ENCODE data around the gene CRELD1.
A peak's percentile ranks its signal among the peaks of the same experiment; 100 is the strongest.

The CRELD1 gene

DNA sequence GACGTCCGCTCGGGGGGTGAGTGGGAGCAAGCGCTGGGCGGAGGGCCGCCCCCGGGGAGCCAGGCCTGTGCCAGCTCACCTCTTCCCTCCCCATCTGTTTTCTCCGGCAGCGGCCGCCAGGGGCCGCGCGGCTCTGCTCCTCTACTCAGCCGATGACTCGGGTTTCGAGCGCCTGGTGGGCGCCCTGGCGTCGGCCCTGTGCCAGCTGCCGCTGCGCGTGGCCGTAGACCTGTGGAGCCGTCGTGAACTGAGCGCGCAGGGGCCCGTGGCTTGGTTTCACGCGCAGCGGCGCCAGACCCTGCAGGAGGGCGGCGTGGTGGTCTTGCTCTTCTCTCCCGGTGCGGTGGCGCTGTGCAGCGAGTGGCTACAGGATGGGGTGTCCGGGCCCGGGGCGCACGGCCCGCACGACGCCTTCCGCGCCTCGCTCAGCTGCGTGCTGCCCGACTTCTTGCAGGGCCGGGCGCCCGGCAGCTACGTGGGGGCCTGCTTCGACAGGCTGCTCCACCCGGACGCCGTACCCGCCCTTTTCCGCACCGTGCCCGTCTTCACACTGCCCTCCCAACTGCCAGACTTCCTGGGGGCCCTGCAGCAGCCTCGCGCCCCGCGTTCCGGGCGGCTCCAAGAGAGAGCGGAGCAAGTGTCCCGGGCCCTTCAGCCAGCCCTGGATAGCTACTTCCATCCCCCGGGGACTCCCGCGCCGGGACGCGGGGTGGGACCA lies 632 bp upstream of the CRELD1 start:
- Histone ChIP-seq H3K36me3 (replicated peaks in 1 of 2; ENCODE audit: control insufficient read depth in 2 of 2, insufficient read depth in 2 of 2, low read length in 2 of 2) (peaks cover 3 to 29% of the 10 kb centered on the region in 2 donors), H3K9ac (ENCODE audit: low read depth, low read length, poor library complexity) (peak overlapping the region; percentile 91), H3K4ac (ENCODE audit: low read length) (peak overlapping the region; percentile 55), H3K4me2 (ENCODE audit: insufficient read depth, low read length, poor library complexity, severe bottlenecking) (peak overlapping the region; percentile 99), H4K8ac (ENCODE audit: low read depth, low read length) (peak overlapping the region; percentile 9), H3K27ac (replicated peaks; ENCODE audit: low read length) (no peak overlapping the region), H3K27me3 (ENCODE audit: control insufficient read depth in 3 of 3, insufficient read depth in 3 of 3, low read depth in 1 of 3, low read length in 3 of 3) (no peaks in the 10 kb centered on the region), H2BK15ac (ENCODE audit: low read length) (no peak overlapping the region), H3K9me3 (replicated peaks in 1 of 2; ENCODE audit: control insufficient read depth in 2 of 2, insufficient read depth in 1 of 2, low read depth in 1 of 2, low read length in 2 of 2) (peaks cover 0 to 2% of the 10 kb centered on the region in 2 donors), H2AK5ac (ENCODE audit: low read depth, low read length) (no peak overlapping the region), H2BK5ac (ENCODE audit: low read length) (no peak overlapping the region), H4K91ac (ENCODE audit: low read depth, low read length, poor library complexity) (peak overlapping the region; percentile 81), H3K4me3 (ENCODE audit: low read length in 2 of 2) (peak overlapping the region; percentile 74 to 88), H3K79me1 (ENCODE audit: low read depth, low read length) (no peaks in the 10 kb centered on the region), H3K14ac (ENCODE audit: low read length) (peak overlapping the region; percentile 94), H3K18ac (ENCODE audit: low read length) (peak overlapping the region; percentile 97), H2BK120ac (ENCODE audit: low read depth, low read length) (no peak overlapping the region), H3K4me1 (ENCODE audit: control insufficient read depth in 2 of 2, insufficient read depth in 1 of 2, low read depth in 1 of 2, low read length in 2 of 2) (peaks cover 7 to 10% of the 10 kb centered on the region in 2 donors), H2AFZ (ENCODE audit: low read length) (peak overlapping the region; percentile 96), H2BK12ac (ENCODE audit: low read length) (peak overlapping the region; percentile 87), H3K23ac (ENCODE audit: low read depth, low read length, poor library complexity) (peak overlapping the region; percentile 99)
- no CpG with 5 or more reads among the region's 77 CpGs for WGBS, 2 donors (ENCODE audit: extremely low coverage in 2 of 2, insufficient read length in 2 of 2, insufficient replicate concordance in 1 of 2)
- peak; percentile 67 for DNase-seq (ENCODE audit: low spot score)

DNA sequence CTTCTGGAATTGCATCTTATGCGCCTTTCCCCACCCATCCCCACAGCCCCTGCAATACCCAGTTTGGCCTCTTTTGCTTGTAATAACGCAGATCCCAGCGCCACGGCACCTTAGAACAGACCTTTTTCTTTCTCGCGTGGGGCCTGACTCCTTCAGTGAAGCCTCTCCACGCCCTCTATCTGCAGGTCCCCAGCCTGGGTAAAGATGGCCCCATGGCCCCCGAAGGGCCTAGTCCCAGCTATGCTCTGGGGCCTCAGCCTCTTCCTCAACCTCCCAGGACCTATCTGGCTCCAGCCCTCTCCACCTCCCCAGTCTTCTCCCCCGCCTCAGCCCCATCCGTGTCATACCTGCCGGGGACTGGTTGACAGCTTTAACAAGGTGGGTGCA lies 594 bp downstream of the CRELD1 start:
- Histone ChIP-seq H4K91ac (ENCODE audit: low read depth, low read length, poor library complexity) (no peak overlapping the region), H2BK12ac (ENCODE audit: low read length) (no peak overlapping the region), H3K27ac (replicated peaks; ENCODE audit: low read length) (no peak overlapping the region), H3K4me2 (ENCODE audit: insufficient read depth, low read length, poor library complexity, severe bottlenecking) (peak overlapping the region; percentile 68), H3K18ac (ENCODE audit: low read length) (peak overlapping the region; percentile 97), H3K4ac (ENCODE audit: low read length) (no peak overlapping the region), H2BK5ac (ENCODE audit: low read length) (no peak overlapping the region), H4K8ac (ENCODE audit: low read depth, low read length) (no peak overlapping the region), H3K36me3 (replicated peaks in 1 of 2; ENCODE audit: control insufficient read depth in 2 of 2, insufficient read depth in 2 of 2, low read length in 2 of 2) (peaks cover 3 to 30% of the 10 kb centered on the region in 2 donors), H2BK15ac (ENCODE audit: low read length) (no peak overlapping the region), H3K79me1 (ENCODE audit: low read depth, low read length) (no peaks in the 10 kb centered on the region), H3K23ac (ENCODE audit: low read depth, low read length, poor library complexity) (no peak overlapping the region), H3K14ac (ENCODE audit: low read length) (no peak overlapping the region), H2AK5ac (ENCODE audit: low read depth, low read length) (peak overlapping the region; percentile 71), H2BK120ac (ENCODE audit: low read depth, low read length) (peak overlapping the region; percentile 3), H3K4me1 (ENCODE audit: control insufficient read depth in 2 of 2, insufficient read depth in 1 of 2, low read depth in 1 of 2, low read length in 2 of 2) (peaks cover 7 to 10% of the 10 kb centered on the region in 2 donors), H3K9ac (ENCODE audit: low read depth, low read length, poor library complexity) (peak overlapping the region; percentile 79), H2AFZ (ENCODE audit: low read length) (peak overlapping the region; percentile 96), H3K9me3 (replicated peaks in 1 of 2; ENCODE audit: control insufficient read depth in 2 of 2, insufficient read depth in 1 of 2, low read depth in 1 of 2, low read length in 2 of 2) (peaks cover 0 to 2% of the 10 kb centered on the region in 2 donors), H3K4me3 (ENCODE audit: low read length in 2 of 2) (peak overlapping the region; percentile 74 to 88), H3K27me3 (ENCODE audit: control insufficient read depth in 3 of 3, insufficient read depth in 3 of 3, low read depth in 1 of 3, low read length in 3 of 3) (no peaks in the 10 kb centered on the region)
- no CpG with 5 or more reads among the region's 11 CpGs for WGBS, 2 donors (ENCODE audit: extremely low coverage in 2 of 2, insufficient read length in 2 of 2, insufficient replicate concordance in 1 of 2)
- no peak for DNase-seq (ENCODE audit: low spot score)

DNA sequence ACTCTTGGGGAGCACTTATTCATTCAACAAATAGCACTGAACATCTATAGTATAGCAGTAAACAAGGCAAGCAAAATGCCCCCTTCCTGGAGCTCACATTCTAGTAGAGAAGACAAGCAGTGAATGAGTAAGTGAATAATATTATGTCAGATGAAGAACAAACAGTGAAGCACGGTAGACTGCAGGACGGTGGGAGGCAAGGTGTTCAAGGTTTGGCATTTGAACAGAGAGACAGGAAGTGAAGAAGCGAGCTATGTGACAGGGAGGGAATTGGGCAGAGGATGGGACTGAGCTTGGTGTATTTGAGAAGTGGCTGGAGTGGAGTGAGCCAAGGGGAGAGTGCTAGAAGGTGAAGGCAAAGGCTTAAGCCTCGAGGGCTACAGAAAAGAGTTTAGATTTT lies 1.4 kb downstream of the CRELD1 start:
- Histone ChIP-seq H3K4me1 (ENCODE audit: control insufficient read depth in 2 of 2, insufficient read depth in 1 of 2, low read depth in 1 of 2, low read length in 2 of 2) (peaks cover 7 to 10% of the 10 kb centered on the region in 2 donors), H3K36me3 (replicated peaks in 1 of 2; ENCODE audit: control insufficient read depth in 2 of 2, insufficient read depth in 2 of 2, low read length in 2 of 2) (peaks cover 3 to 30% of the 10 kb centered on the region in 2 donors), H4K91ac (ENCODE audit: low read depth, low read length, poor library complexity) (no peak overlapping the region), H3K14ac (ENCODE audit: low read length) (no peak overlapping the region), H2AFZ (ENCODE audit: low read length) (no peak overlapping the region), H3K4me2 (ENCODE audit: insufficient read depth, low read length, poor library complexity, severe bottlenecking) (no peak overlapping the region), H2BK15ac (ENCODE audit: low read length) (no peak overlapping the region), H3K9ac (ENCODE audit: low read depth, low read length, poor library complexity) (no peak overlapping the region), H3K23ac (ENCODE audit: low read depth, low read length, poor library complexity) (no peak overlapping the region), H3K27ac (replicated peaks; ENCODE audit: low read length) (no peak overlapping the region), H2AK5ac (ENCODE audit: low read depth, low read length) (no peak overlapping the region), H3K9me3 (replicated peaks in 1 of 2; ENCODE audit: control insufficient read depth in 2 of 2, insufficient read depth in 1 of 2, low read depth in 1 of 2, low read length in 2 of 2) (peaks cover 0 to 2% of the 10 kb centered on the region in 2 donors), H2BK5ac (ENCODE audit: low read length) (no peak overlapping the region), H2BK120ac (ENCODE audit: low read depth, low read length) (no peak overlapping the region), H4K8ac (ENCODE audit: low read depth, low read length) (no peak overlapping the region), H2BK12ac (ENCODE audit: low read length) (no peak overlapping the region), H3K4ac (ENCODE audit: low read length) (no peak overlapping the region), H3K18ac (ENCODE audit: low read length) (no peak overlapping the region), H3K27me3 (ENCODE audit: control insufficient read depth in 3 of 3, insufficient read depth in 3 of 3, low read depth in 1 of 3, low read length in 3 of 3) (no peaks in the 10 kb centered on the region), H3K4me3 (ENCODE audit: low read length in 2 of 2) (peak overlapping the region in 1 of 2 donors; percentile 74), H3K79me1 (ENCODE audit: low read depth, low read length) (no peaks in the 10 kb centered on the region)
- no peak for DNase-seq (ENCODE audit: low spot score)
- no CpG with 5 or more reads among the region's 4 CpGs for WGBS, 2 donors (ENCODE audit: extremely low coverage in 2 of 2, insufficient read length in 2 of 2, insufficient replicate concordance in 1 of 2)

DNA sequence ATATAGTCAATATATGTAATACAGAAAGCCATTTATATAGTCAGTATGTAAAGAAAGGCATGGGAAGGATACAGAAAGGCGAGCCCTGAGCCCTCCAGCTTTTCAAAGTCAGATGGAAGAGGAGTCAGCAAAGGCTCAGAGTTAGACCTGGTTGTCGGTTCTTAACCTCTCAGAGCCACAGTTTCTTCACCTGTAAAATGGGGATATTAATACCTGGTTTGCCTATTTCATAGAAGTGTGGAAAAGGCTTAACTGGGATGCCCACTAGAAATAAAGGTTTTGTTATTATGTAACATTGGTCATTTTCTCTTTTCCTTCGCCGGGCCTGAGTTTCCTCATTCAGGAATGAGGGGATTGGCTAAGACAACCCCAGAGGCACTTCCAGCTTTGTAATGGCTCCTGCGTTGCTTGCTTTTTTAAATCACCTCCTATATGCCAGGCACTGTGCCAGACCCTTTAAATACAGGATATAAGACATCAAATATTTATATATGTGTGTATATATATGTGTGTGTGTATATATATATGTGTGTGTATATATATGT lies 2.4 kb downstream of the CRELD1 start:
- Histone ChIP-seq H3K4me2 (ENCODE audit: insufficient read depth, low read length, poor library complexity, severe bottlenecking) (no peak overlapping the region), H2BK120ac (ENCODE audit: low read depth, low read length) (no peak overlapping the region), H3K79me1 (ENCODE audit: low read depth, low read length) (no peaks in the 10 kb centered on the region), H2BK12ac (ENCODE audit: low read length) (no peak overlapping the region), H3K4ac (ENCODE audit: low read length) (no peak overlapping the region), H3K9me3 (replicated peaks in 1 of 2; ENCODE audit: control insufficient read depth in 2 of 2, insufficient read depth in 1 of 2, low read depth in 1 of 2, low read length in 2 of 2) (peaks cover 0 to 3% of the 10 kb centered on the region in 2 donors), H3K27ac (replicated peaks; ENCODE audit: low read length) (no peak overlapping the region), H3K36me3 (replicated peaks in 1 of 2; ENCODE audit: control insufficient read depth in 2 of 2, insufficient read depth in 2 of 2, low read length in 2 of 2) (peaks cover 7 to 34% of the 10 kb centered on the region in 2 donors), H2AFZ (ENCODE audit: low read length) (no peak overlapping the region), H3K4me3 (ENCODE audit: low read length in 2 of 2) (no peak overlapping the region), H3K27me3 (ENCODE audit: control insufficient read depth in 3 of 3, insufficient read depth in 3 of 3, low read depth in 1 of 3, low read length in 3 of 3) (peaks cover 0 to under 1% (median 0%) of the 10 kb centered on the region in 3 experiments), H2AK5ac (ENCODE audit: low read depth, low read length) (no peak overlapping the region), H3K18ac (ENCODE audit: low read length) (no peak overlapping the region), H3K14ac (ENCODE audit: low read length) (no peak overlapping the region), H3K9ac (ENCODE audit: low read depth, low read length, poor library complexity) (no peak overlapping the region), H3K23ac (ENCODE audit: low read depth, low read length, poor library complexity) (no peak overlapping the region), H4K8ac (ENCODE audit: low read depth, low read length) (no peak overlapping the region), H3K4me1 (ENCODE audit: control insufficient read depth in 2 of 2, insufficient read depth in 1 of 2, low read depth in 1 of 2, low read length in 2 of 2) (peaks cover 7 to 10% of the 10 kb centered on the region in 2 donors), H2BK5ac (ENCODE audit: low read length) (no peak overlapping the region), H4K91ac (ENCODE audit: low read depth, low read length, poor library complexity) (no peak overlapping the region), H2BK15ac (ENCODE audit: low read length) (no peak overlapping the region)
- no peak for DNase-seq (ENCODE audit: low spot score)
- no CpG with 5 or more reads among the region's 5 CpGs for WGBS, 2 donors (ENCODE audit: extremely low coverage in 2 of 2, insufficient read length in 2 of 2, insufficient replicate concordance in 1 of 2)

Measured in neuronal stem cell (in vitro differentiated cells).